Transverse colon (tissue), 4 donors: ENCODE data around the gene UBE2L6. TPM values are rescaled to one million over a fixed set of nuclear protein-coding genes. Genes with fewer than 3 reads are reported as not detected.

ENCODE experiments used
- DNase-seq: peaks from one replicate; pipeline ENCODE4 v3.0.0-alpha.2; 2019
- H3K27ac ChIP-seq, 4 donors: fragments of 200-600 bp; sonication (generic); 2 replicates each; pipeline ENCODE4 v1.5.1; 2016 to 2018; ENCODE audit warnings: inconsistent platforms in 4 of 4
- H3K27me3 ChIP-seq: fragments of 200-600 bp; sonication (generic); 2 replicates; pipeline ENCODE4 v1.5.1; 2017; ENCODE audit warnings: inconsistent platforms
- H3K36me3 ChIP-seq, 4 donors: fragments of 200-600 bp; sonication (generic); 2 replicates each; pipeline ENCODE4 v1.5.1; 2017 to 2019; ENCODE audit warnings: inconsistent platforms in 4 of 4
- H3K4me1 ChIP-seq, 4 donors: fragments of 200-600 bp; sonication (generic); 2 replicates each; pipeline ENCODE4 v1.5.1; 2017 to 2020; ENCODE audit warnings: inconsistent platforms in 4 of 4
- H3K4me3 ChIP-seq, 4 donors: fragments of 200-600 bp; sonication (generic); 1 replicate in 1 of 4; 2 replicates in 3 of 4; pipeline versions ENCODE4 v1.5.1 to v1.6.1; 2017 to 2019; ENCODE audit warnings: inconsistent platforms in 4 of 4
- H3K9me3 ChIP-seq, 2 donors: fragments of 200-600 bp; sonication (generic); 2 replicates each; pipeline ENCODE4 v1.5.1; 2017 to 2019; ENCODE audit warnings: inconsistent platforms in 2 of 2
- EP300 ChIP-seq: sonication (generic); formaldehyde crosslinking; IDR thresholded peaks from one replicate; pipeline ENCODE4 v1.6.1; 2017; ENCODE audit warnings: antibody characterized with exemption, low read depth
- POLR2A ChIP-seq: fragments of 450-650 bp; IDR thresholded peaks from one replicate; pipeline ENCODE4 v1.6.1; 2016; ENCODE audit warnings: antibody characterized with exemption, mild to moderate bottlenecking, moderate library complexity
- POLR2AphosphoS5 ChIP-seq, 3 donors: sonication (generic); formaldehyde crosslinking; IDR thresholded peaks; one replicate each; pipeline ENCODE4 v1.6.1; 2016; ENCODE audit warnings: antibody characterized with exemption in 3 of 3
- WGBS, 2 donors: methylation state at CpG; one replicate each; pipeline ENCODE4 v1.1.5; 2018; ENCODE audit warnings: low coverage in 1 of 2; 5-methylcytosine and 5-hydroxymethylcytosine counted together
- in situ Hi-C, 4 donors: fragments of 200-750 bp; cut with MboI; loops; one replicate each; pipeline versions ENCODE4 v1.15.0 to v1.15.1; 2017; ENCODE audit warnings: low sequenced_read_pairs in 3 of 4, low pct_ligation_motif_present in 1 of 4, low pct_unique_long_range_greater_than_20kb in 1 of 4
- intact Hi-C: fragments of 100-400 bp; cut with DNase I; formaldehyde crosslinking; loops from one replicate; pipeline ENCODE4 v1.15.1; 2023; ENCODE audit warnings: low total_unique reads
- total RNA-seq, 4 donors: library from RNA; depleted of rRNA; stranded (reverse); fragments of >200 nt; gene quantifications; one replicate each; pipeline ENCODE4 v1.1.0, GENCODE V29; 2016
- TF ChIP-seq, protein P1 (sequence below), 5 experiments: fragments of 200-600 bp in 3 of 5; fragments of 450-650 bp in 2 of 5; sonication (generic) in 3 of 5; IDR thresholded peaks; 1 replicate in 2 of 5; 2 replicates in 3 of 5; pipeline ENCODE4 v1.5.1; 2016 to 2017; ENCODE audit warnings: antibody characterized with exemption in 5 of 5, inconsistent platforms in 3 of 5, mild to moderate bottlenecking in 2 of 5, moderate library complexity in 1 of 5

Gene UBE2L6
- total RNA-seq, 4 donors from 2014 or later: 15.3 to 24.3 (median 20.6) TPM

DNA sequence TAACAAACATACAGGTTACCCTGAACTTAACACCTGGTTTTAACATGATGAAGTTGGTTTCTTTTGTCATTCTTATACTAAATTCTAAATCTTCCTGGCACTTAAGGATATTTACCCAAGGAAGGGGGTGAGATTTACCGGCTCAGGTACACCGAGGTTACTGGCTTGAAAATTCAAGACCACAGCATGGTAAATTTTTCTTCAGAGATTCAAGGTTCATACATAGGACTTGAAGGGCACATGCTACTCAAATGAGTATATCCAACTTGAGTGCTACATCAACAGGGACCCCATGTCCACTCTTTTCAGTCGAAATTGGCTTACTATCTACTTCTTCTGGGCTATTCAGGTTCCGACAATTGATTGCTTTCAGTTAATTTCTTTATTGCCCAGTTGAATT lies 42.7 kb upstream of the UBE2L6 start:
- peaks cover 0 to 5% (median 2%) of the 10 kb centered on the region in 4 donors for H3K36me3 ChIP-seq
- in situ Hi-C loops: no loop called here
- H3K27me3 ChIP-seq: peaks cover 4% of the 10 kb centered on the region
- no peak overlapping the region for H3K27ac ChIP-seq
- DNase-seq: no peak
- no peak overlapping the region for H3K4me3 ChIP-seq
- TF ChIP-seq POLR2AphosphoS5 (IDR thresholded peaks at IDR 0.05): no peak
- H3K4me1 ChIP-seq: no peaks in the 10 kb centered on the region
- no peaks in the 10 kb centered on the region for H3K9me3 ChIP-seq
- 79 to 80% methylated on average over 4 of the region's 4 CpGs for WGBS, 2 donors
- intact Hi-C loops: no loop called here

DNA sequence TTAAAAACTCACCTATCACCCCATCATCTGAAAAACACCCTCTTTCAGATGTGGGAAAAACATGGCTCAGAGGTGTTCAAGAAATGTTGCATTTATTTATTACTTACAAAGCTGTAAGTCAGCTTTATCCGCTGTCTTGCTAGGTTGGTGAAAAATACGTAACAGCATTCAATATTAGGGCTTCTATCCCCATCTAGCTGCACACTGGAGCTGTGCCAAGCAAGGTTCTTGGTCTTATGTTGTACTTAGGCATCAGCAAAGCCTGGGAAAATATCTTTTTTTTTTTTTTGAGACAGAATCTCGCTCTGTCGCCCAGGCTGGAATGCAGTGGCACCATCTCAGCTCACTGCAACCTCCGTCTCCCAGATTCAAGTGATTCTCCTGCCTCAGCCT lies 37.6 kb upstream of the UBE2L6 start:
- 82 to 89% methylated on average over 5 of the region's 5 CpGs for WGBS, 2 donors
- H3K36me3 ChIP-seq: peaks cover 0 to 4% (median 0%) of the 10 kb centered on the region in 4 donors
- no peaks in the 10 kb centered on the region for H3K4me1 ChIP-seq
- no peak for DNase-seq
- TF ChIP-seq POLR2A: no peak
- TF ChIP-seq, protein P1, sequence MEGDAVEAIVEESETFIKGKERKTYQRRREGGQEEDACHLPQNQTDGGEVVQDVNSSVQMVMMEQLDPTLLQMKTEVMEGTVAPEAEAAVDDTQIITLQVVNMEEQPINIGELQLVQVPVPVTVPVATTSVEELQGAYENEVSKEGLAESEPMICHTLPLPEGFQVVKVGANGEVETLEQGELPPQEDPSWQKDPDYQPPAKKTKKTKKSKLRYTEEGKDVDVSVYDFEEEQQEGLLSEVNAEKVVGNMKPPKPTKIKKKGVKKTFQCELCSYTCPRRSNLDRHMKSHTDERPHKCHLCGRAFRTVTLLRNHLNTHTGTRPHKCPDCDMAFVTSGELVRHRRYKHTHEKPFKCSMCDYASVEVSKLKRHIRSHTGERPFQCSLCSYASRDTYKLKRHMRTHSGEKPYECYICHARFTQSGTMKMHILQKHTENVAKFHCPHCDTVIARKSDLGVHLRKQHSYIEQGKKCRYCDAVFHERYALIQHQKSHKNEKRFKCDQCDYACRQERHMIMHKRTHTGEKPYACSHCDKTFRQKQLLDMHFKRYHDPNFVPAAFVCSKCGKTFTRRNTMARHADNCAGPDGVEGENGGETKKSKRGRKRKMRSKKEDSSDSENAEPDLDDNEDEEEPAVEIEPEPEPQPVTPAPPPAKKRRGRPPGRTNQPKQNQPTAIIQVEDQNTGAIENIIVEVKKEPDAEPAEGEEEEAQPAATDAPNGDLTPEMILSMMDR (IDR thresholded peaks at IDR 0.05): no peak
- TF ChIP-seq EP300: no peak
- no peak for TF ChIP-seq POLR2AphosphoS5 (IDR thresholded peaks at IDR 0.05)
- in situ Hi-C loops: no loop called here
- H3K9me3 ChIP-seq: no peaks in the 10 kb centered on the region
- no peak overlapping the region for H3K4me3 ChIP-seq
- no peak overlapping the region for H3K27ac ChIP-seq
- intact Hi-C loops: no loop called here
- H3K27me3 ChIP-seq: peaks cover 4% of the 10 kb centered on the region

DNA sequence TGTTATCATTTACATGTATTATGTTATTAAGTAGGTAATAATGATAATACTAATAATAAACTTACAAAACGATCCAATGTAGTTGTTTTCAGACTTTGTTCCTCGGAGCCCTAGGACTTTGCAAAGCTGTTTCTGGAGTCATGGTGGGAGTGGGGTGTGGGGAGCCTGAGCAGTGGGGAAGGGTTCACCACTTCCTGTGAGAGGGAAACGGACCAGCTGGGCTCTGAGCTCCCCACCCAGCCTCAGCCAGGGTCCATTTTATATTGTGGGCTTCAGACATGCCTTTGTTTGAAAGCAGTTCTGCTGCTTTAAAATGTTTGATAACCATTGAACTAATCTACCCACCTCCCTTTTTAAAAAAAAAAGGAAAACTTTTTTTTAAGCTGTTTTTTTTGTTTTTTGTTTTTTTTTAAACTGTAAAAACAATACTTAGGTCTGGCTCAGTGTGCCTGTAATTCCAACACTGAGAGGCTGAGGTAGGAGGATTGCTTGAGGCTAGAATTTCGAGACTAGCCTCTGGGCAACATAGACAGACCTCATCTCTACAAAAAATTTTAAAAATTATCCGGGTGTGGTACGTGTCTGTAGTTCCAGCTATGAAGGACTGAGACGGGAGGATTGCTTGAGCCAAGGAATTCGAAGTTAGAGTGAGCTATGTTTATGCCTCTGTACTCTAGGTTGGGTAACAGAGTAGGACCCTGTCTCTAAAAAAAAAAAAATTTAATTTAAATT lies 37.0 kb upstream of the UBE2L6 start:
- 49 to 58% methylated on average over 4 to 8 of the region's 8 CpGs for WGBS, 2 donors
- Histone ChIP-seq H3K4me1 (no peaks in the 10 kb centered on the region), H3K9me3 (no peaks in the 10 kb centered on the region), H3K36me3 (no peaks in the 10 kb centered on the region), H3K27ac (no peak overlapping the region), H3K4me3 (no peak overlapping the region), H3K27me3 (peaks cover 4% of the 10 kb centered on the region)
- in situ Hi-C loops (no loop called here), intact Hi-C loops (no loop called here)
- no peak for DNase-seq
- TF ChIP-seq, protein P1 (IDR thresholded peaks at IDR 0.05): no peak
- TF ChIP-seq POLR2AphosphoS5 (IDR thresholded peaks at IDR 0.05) (no peak), POLR2A (no peak), EP300 (no peak)

DNA sequence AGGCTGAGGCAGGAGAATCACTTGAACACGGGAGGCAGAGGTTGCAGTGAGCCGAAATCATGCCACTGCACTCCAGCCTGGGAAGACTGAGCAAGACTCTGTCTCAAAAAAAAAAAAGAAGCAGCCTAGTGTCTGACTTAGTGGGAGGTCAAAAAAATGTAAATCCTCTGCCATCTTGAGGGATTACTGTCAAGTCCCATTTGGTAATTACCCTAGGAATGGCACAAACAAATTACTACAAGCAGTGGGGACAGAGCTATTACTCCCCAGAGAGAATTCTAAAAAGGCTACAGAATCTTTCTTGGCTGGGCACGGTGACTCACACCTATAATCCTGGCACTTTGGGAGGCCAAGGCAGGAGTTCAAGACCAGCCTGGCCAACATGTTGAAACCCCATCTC lies 33.8 kb upstream of the UBE2L6 start:
- Histone ChIP-seq H3K4me3 (no peak overlapping the region), H3K27ac (no peak overlapping the region), H3K9me3 (no peaks in the 10 kb centered on the region), H3K36me3 (no peaks in the 10 kb centered on the region), H3K27me3 (peaks cover 9% of the 10 kb centered on the region), H3K4me1 (peaks cover 0 to 16% (median 0%) of the 10 kb centered on the region in 4 donors)
- intact Hi-C loops: no loop called here
- WGBS, 2 donors: 77 to 100% methylated on average over 2 to 3 of the region's 3 CpGs
- in situ Hi-C loops: no loop called here
- TF ChIP-seq POLR2AphosphoS5 (IDR thresholded peaks at IDR 0.05): no peak
- TF ChIP-seq, protein P1 (IDR thresholded peaks at IDR 0.05): no peak
- no peak for TF ChIP-seq EP300
- no peak for TF ChIP-seq POLR2A
- no peak for DNase-seq

DNA sequence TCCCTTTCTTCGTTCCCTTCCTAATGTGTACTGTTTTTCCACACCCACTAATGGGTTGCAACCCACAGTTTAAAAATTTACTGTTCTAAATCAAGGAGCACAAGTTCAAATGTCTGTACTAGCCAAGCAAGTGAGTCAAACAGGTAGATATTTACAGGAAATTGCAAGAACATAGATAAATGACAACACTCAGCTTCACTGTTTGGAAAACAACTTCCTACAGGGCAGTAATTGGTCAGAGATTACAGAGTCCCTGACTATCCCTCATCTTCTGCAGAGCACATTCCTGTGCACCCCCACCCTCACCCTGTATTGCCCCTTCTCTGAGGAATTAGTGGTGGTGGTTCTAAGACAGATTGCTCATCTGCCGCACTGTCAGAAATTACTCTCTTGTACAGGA lies 31.9 kb upstream of the UBE2L6 start:
- 72% methylated on average over 2 of the region's 2 CpGs; no CpG with 5 or more reads in 1 of the 2 donors for WGBS, 2 donors
- intact Hi-C loops: no loop called here
- no peak for TF ChIP-seq EP300
- no peak for TF ChIP-seq POLR2A
- TF ChIP-seq POLR2AphosphoS5 (IDR thresholded peaks at IDR 0.05): no peak
- TF ChIP-seq, protein P1 (IDR thresholded peaks at IDR 0.05): no peak
- no peak for DNase-seq
- H3K27ac ChIP-seq: peak overlapping the region; percentile 77 to 91 (median 86)
- H3K9me3 ChIP-seq: no peaks in the 10 kb centered on the region
- peaks cover 0 to 16% (median 0%) of the 10 kb centered on the region in 4 donors for H3K4me1 ChIP-seq
- peaks cover 9% of the 10 kb centered on the region for H3K27me3 ChIP-seq
- H3K4me3 ChIP-seq: no peak overlapping the region
- H3K36me3 ChIP-seq: no peaks in the 10 kb centered on the region
- in situ Hi-C loops: no loop called here
